SK-N-MC (cell line): ENCODE results near the gene GABPB1.

Experiments
- EZH2 ChIP-seq: fragments of 200-600 bp; sonication (generic); IDR thresholded peaks from one replicate; pipeline ENCODE4 v1.6.1; 2017; ENCODE audit warnings: antibody characterized with exemption
- FOXP2 ChIP-seq: optimal IDR thresholded peaks from 2 replicates; pipeline ENCODE3; 2011; ENCODE audit warnings: mild to moderate bottlenecking, moderate library complexity; ENCODE audit not compliant: insufficient read depth; ENCODE audit errors: extremely low read length, control extremely low read depth
- POLR2AphosphoS5 ChIP-seq: IDR thresholded peaks from 2 replicates; pipeline ENCODE4 v1.6.1; 2012; ENCODE audit warnings: mild to moderate bottlenecking, low read depth, low read length, borderline replicate concordance

DNA sequence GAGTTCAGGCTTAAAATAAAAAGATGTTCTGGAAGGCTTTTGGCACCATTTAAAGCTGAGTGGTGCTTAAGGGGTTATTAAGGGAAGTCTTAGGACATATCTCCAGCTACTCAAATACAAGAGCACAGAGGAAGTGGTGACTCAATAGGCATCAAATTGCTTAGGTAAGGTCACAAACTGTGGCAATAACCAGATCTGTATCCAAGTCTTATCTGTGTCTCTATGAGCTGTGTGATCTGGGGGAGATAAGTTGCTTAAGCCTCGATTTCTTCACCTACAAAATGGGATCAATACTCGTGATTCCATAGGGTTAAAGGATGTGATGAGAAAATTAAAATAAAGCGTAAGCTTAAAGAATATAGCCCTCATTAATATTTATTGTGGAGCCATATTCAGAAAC is 97.1 kb downstream of the GABPB1 start:
- TF ChIP-seq POLR2AphosphoS5: no peak
- no peak for TF ChIP-seq EZH2
- no peak for TF ChIP-seq FOXP2
